Rectal smooth muscle tissue (tissue), 1 donor: ENCODE results near the gene CLTRN.

Source experiments
- H3K27ac ChIP-seq: one replicate; pipeline ENCODE4 v1.7.0; 2013; ENCODE audit warnings: low read depth, low read length, inconsistent platforms
- H3K27me3 ChIP-seq: one replicate; pipeline ENCODE4 v1.7.0; 2013; ENCODE audit warnings: low read length; ENCODE audit not compliant: control insufficient read depth, insufficient read depth
- H3K36me3 ChIP-seq: one replicate; pipeline ENCODE4 v1.7.0; 2013; ENCODE audit warnings: low read length; ENCODE audit not compliant: control insufficient read depth, insufficient read depth
- H3K4me1 ChIP-seq: one replicate; pipeline ENCODE4 v1.7.0; 2013; ENCODE audit warnings: low read length; ENCODE audit not compliant: control insufficient read depth, insufficient read depth
- H3K4me3 ChIP-seq: one replicate; pipeline ENCODE4 v1.7.0; 2013; ENCODE audit warnings: low read length
- H3K9ac ChIP-seq: one replicate; pipeline ENCODE4 v1.7.0; 2013; ENCODE audit warnings: low read length

The CLTRN gene

DNA sequence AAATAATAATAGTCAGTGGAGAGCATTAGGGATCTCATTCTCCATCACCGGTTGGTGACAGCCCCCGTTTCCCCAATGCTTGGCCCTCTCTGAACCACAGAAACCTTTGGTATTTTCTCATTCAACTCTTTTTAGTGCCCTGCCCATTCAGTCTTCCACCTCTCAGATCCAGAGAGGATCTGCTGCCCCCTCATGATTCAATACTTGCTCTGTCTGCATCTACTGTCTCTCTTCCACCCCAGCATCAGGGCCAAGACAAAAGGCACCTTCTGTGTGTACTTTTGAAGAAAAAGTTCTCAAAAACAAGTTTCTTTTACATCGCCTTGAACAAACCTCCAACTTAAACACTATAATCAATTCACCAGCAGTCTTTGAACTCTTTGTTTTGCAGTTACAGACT, 19.3 kb downstream of the CLTRN start:
- H3K4me3 ChIP-seq: no peak overlapping the region
- H3K27me3 ChIP-seq: peaks cover 2% of the 10 kb centered on the region
- H3K36me3 ChIP-seq: no peaks in the 10 kb centered on the region
- no peaks in the 10 kb centered on the region for H3K4me1 ChIP-seq
- no peak overlapping the region for H3K27ac ChIP-seq
- H3K9ac ChIP-seq: no peak overlapping the region

DNA sequence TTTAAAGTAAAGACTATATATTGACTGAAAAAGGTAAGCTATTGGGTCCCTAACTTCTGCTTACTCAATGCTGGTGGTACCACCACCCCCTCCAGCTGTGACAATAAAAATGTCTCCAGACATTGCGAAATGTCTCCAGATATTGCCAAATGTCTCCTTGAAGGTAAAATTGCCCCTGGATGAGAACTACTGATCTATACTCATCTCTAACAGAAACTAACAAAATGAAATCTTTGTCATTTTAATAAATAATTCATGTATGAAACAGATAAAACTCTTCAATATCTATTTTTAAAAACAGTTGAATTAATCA, 20.1 kb downstream of the CLTRN start:
- Histone ChIP-seq H3K27ac (no peak overlapping the region), H3K27me3 (peaks cover 2% of the 10 kb centered on the region), H3K4me1 (no peaks in the 10 kb centered on the region), H3K4me3 (no peak overlapping the region), H3K9ac (no peak overlapping the region), H3K36me3 (no peaks in the 10 kb centered on the region)

DNA sequence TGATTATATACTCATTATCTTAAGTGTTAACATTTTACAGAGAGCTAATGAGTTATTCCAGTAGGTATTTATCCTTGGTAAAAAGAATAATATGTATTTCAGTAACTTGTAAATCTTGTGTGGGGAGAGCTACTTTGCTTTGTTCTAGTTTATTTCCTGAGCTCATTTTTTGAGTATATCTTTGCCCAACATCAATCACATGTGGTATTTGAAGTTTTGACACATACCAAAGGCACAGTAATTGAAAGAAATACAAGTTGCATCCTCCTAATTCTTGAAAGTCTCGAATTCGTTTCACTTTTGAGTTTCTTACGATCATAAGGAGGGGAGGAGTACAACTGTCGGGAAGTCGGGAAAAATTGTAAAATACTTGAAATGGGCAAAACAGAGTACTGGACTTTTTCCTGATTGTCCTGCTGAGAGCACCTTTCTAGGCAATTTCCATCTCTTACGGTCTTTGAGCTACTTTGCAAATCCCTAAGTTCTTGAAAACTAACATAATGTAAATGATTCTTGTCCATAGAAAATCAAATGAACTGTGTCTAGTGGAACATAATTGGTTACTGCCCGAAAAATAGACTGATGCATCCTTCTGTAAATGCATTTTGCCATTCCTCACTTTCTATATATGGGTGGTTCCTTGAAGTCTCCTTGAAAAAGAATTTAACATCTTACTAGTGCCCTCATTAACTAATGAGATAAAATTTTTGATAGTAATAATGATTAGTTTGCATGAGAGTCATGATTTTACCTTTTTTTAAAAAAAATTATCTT, 20.6 kb downstream of the CLTRN start:
- Histone ChIP-seq H3K36me3 (no peaks in the 10 kb centered on the region), H3K4me1 (no peaks in the 10 kb centered on the region), H3K4me3 (no peak overlapping the region), H3K9ac (no peak overlapping the region), H3K27ac (no peak overlapping the region), H3K27me3 (peaks cover 2% of the 10 kb centered on the region)

DNA sequence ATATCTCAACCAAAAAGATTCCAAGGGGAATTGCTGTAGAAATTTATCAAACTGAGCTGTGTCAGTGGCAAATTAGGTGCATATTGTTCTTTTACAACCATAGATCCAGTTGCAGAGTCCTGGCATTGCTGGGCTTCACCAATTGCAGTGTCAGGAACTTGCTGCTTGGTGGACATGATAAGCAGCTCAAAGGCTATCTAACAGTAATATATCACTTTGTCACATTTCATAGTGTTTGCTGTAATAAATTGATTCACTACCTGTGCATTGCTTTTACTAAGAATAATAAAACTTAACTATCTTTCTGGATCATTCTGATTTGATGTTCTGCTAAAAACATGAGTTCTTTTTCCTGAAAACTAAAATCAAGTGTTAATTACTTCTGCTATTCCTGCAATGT, 33.0 kb downstream of the CLTRN start:
- Histone ChIP-seq H3K36me3 (no peaks in the 10 kb centered on the region), H3K4me1 (no peaks in the 10 kb centered on the region), H3K4me3 (no peak overlapping the region), H3K27ac (no peak overlapping the region), H3K9ac (no peak overlapping the region), H3K27me3 (no peaks in the 10 kb centered on the region)

DNA sequence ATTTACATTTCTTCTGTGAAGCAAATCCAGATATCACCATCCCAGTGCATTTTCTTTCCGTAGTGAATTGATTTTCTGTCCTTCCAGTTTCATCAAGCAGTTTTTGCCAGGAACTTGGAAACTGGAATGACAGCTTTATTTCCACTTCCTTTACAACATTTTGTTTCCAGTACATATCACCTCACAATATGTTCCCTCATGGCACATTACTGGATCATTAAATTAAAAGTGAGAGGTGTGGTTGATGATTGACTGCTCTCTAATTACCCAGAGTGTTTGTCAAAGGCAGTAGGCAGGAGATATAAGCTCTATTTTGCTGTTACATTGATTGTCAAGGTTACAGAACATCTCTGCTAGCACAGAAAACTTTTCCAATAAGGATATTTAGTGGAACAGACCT, 41.6 kb downstream of the CLTRN start:
- Histone ChIP-seq H3K27me3 (no peaks in the 10 kb centered on the region), H3K4me3 (no peak overlapping the region), H3K4me1 (no peaks in the 10 kb centered on the region), H3K27ac (no peak overlapping the region), H3K9ac (no peak overlapping the region), H3K36me3 (no peaks in the 10 kb centered on the region)

DNA sequence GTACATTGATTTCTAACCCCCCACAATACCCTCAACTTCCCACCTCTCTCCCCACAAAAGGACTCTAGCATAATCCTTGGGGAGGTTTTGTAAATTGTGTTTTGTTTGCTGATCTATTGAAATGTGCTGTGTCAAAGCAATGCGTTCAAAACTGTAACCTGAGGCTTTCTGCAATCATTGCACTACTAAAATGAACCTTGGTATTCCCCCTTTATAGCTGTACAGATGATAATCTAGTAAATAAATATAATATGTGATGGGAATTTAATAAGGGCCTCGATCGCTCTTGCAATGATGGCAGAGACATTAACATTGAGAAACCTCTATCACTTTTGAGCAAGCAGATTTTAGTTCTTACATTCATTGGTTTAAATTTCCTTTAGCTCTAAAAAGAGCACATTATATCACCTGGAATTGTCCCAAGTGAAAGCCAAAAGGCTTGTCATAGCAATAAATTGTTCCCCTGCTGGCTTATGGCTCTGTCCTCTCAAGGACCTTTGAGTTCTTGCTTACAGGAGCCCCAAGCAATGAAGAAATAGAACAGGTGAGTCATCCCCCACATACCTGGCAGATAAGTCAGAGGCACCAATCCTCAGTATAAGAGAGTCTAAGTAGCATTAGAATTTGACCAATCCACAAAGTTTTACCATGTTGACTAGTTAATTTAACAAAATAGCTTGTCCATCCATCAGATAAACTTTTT, 45.4 kb downstream of the CLTRN start:
- Histone ChIP-seq H3K4me3 (no peak overlapping the region), H3K27ac (no peak overlapping the region), H3K27me3 (no peaks in the 10 kb centered on the region), H3K4me1 (no peaks in the 10 kb centered on the region), H3K9ac (no peak overlapping the region), H3K36me3 (no peaks in the 10 kb centered on the region)

DNA sequence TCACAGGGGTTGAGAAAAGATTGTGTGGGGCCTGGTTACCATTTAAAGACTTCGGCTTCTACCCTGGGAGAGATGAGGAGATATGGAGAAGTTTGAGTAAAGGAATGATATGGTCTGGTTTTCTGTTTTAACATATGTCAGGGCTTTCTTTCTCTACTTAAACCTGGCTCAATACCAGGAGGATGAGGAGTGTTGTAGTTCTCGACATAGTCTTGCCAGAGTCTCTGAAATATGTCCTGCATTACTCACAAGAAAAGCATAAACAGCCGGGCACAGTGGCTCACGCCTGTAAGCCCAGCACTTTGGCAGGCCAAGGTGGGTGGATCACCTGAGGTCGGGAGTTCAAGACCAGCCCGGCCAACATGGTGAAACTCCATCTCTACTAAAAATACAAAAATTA, 47.5 kb downstream of the CLTRN start:
- no peak overlapping the region for H3K9ac ChIP-seq
- H3K27me3 ChIP-seq: no peaks in the 10 kb centered on the region
- H3K27ac ChIP-seq: no peak overlapping the region
- H3K4me1 ChIP-seq: no peaks in the 10 kb centered on the region
- no peak overlapping the region for H3K4me3 ChIP-seq
- no peaks in the 10 kb centered on the region for H3K36me3 ChIP-seq

DNA sequence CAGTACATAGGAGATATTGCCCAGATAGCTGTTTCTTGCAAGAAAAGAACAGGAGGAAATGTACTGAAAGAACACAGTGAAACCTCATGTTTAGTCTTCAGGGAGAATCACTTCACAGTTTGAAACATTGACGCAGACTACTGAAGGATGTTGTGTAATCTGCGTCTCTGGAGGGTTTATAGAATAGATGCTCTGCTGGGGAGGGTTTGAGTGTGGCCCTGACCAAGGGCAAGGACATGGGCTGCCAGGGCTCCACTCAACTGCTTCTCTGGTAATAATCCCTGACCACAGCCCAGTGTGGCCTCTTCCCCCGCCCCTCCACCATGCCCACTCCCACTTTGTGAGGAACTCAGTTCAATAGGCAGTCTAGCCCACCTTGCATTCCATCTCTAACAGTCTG, 48.1 kb downstream of the CLTRN start:
- no peaks in the 10 kb centered on the region for H3K36me3 ChIP-seq
- H3K4me3 ChIP-seq: no peak overlapping the region
- H3K27ac ChIP-seq: no peak overlapping the region
- no peaks in the 10 kb centered on the region for H3K4me1 ChIP-seq
- no peaks in the 10 kb centered on the region for H3K27me3 ChIP-seq
- no peak overlapping the region for H3K9ac ChIP-seq

DNA sequence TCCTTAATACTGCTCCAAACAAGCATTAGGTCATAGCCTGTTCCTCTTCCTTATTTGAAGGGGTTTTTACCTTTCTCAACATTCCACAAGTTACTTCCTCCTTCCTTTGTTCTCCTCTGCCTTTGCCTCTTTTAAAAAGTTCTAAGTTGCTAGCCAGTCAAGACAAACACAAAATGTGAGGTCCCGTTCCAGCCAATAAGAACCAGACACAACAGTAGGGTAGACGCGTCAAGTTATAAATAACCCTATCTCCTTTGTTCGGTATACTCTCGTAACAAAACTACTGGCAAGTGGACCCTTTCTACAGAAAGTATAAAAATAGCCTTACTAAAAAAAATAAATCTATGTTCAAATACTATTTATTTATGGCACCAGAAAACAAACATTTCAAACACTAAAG, 57.5 kb downstream of the CLTRN start:
- Histone ChIP-seq H3K9ac (no peak overlapping the region), H3K36me3 (no peaks in the 10 kb centered on the region), H3K27me3 (no peaks in the 10 kb centered on the region), H3K27ac (no peak overlapping the region), H3K4me3 (no peak overlapping the region), H3K4me1 (no peaks in the 10 kb centered on the region)

DNA sequence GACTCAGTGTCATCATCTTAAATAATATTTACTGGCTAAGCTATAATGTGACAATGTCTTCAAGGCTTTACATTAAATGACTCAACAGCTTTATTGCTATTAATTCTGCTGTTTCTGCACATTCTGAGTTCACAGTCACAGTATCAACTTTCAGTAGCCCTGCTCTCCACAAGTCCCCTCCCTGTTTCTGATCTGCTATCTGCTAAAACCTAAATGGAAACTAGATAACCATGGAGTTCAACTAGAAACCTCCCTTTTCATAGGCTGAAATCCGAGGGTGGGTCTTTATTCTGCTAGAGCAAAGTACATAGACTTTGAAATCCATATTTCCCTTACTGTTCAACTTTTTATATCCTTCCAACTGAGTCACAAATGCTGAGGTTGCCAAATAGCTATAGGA, 58.5 kb downstream of the CLTRN start:
- H3K27me3 ChIP-seq: peaks cover 3% of the 10 kb centered on the region
- no peaks in the 10 kb centered on the region for H3K36me3 ChIP-seq
- no peaks in the 10 kb centered on the region for H3K4me1 ChIP-seq
- H3K4me3 ChIP-seq: no peak overlapping the region
- no peak overlapping the region for H3K9ac ChIP-seq
- H3K27ac ChIP-seq: no peak overlapping the region

DNA sequence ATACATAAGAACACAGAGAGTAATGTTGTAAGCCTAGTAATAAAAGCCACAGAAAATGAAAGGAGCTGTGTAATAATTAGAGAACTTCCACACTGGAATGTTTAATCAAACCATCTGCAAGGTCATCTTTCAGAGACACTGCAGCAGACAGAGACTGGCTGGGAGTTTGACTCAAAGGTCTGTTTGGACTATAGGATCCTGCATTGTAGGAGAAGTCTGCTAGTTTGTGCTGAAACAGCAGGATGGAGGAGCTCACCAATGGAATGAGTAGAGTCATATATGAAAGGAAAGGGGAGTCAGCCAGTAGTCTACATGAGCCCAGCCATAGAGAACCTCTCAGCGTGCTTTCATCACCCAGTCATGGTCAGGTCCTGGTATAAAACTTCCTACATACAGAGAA, 59.4 kb downstream of the CLTRN start:
- Histone ChIP-seq H3K27me3 (peaks cover 3% of the 10 kb centered on the region), H3K9ac (no peak overlapping the region), H3K27ac (no peak overlapping the region), H3K36me3 (no peaks in the 10 kb centered on the region), H3K4me3 (no peak overlapping the region), H3K4me1 (no peaks in the 10 kb centered on the region)

DNA sequence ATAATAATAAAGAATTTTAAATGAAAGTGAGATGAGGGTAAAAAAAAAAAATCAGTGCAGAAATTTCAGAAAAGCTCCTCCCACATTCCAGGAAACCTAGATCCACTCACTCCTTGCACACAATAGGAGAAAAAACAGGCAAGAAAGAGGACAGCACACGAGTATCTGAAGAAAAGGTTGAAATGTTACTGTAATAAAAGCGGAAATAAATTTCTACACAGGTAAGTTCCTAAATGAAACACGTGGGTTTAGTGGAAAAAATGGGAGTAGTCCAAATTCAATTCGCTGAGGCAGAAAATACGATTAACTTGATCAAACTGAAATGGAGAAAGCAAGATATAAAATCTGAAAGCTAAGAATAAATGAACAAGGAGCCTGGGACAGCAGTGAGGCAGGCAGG, 61.8 kb downstream of the CLTRN start:
- no peaks in the 10 kb centered on the region for H3K36me3 ChIP-seq
- H3K27ac ChIP-seq: no peak overlapping the region
- H3K9ac ChIP-seq: no peak overlapping the region
- H3K4me3 ChIP-seq: no peak overlapping the region
- H3K4me1 ChIP-seq: no peaks in the 10 kb centered on the region
- peaks cover 3% of the 10 kb centered on the region for H3K27me3 ChIP-seq

DNA sequence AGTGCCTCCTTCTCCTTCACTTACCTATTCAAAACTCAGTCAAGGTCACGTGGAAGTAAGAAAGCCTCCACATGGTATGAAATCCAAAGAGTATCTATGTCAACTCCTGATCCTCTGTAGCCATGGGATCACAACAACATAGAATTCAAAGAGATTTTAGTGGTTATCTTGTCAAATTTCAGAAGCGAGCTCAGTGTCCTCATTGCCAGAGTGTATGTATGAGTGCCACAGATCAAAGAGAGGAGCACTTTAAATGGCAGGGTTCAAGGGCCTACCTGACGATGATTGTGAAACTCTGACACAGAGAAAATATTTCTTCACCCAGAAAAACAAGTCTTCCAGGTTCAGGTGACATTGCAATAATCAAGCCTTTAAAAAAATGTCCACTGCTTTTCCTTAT, 62.7 kb downstream of the CLTRN start:
- Histone ChIP-seq H3K27ac (no peak overlapping the region), H3K9ac (no peak overlapping the region), H3K4me1 (no peaks in the 10 kb centered on the region), H3K36me3 (no peaks in the 10 kb centered on the region), H3K4me3 (no peak overlapping the region), H3K27me3 (peaks cover 3% of the 10 kb centered on the region)
